ENCODE data around the gene GRM1. TPM values are rescaled to one million over a fixed set of nuclear protein-coding genes. Genes with fewer than 3 reads are reported as not detected.
A peak's percentile ranks its signal among the peaks of the same experiment; 100 is the strongest.

The GRM1 gene
- total and polyA plus RNA-seq, 4 donors, result 0.02 to 0.12 (median 0.06) TPM

- Histone ChIP-seq H3K9me3 (ENCODE audit: control insufficient read depth in 4 of 4, insufficient read depth in 3 of 4, low read length in 3 of 4) (no peaks in the 10 kb centered on the region), H3K4me3 (no peak overlapping the region), H3K36me3 (ENCODE audit: control insufficient read depth in 4 of 4, insufficient read depth in 4 of 4, low read length in 4 of 4) (no peaks in the 10 kb centered on the region), H3K4me1 (ENCODE audit: control insufficient read depth in 5 of 5, insufficient read depth in 5 of 5, low read length in 5 of 5) (no peaks in the 10 kb centered on the region), H3K27ac (ENCODE audit: low read depth in 1 of 2, low read length in 1 of 2) (no peak overlapping the region), H3K27me3 (ENCODE audit: control insufficient read depth in 3 of 3, insufficient read depth in 3 of 3, low read length in 2 of 3) (no peaks in the 10 kb centered on the region), H3K9ac (ENCODE audit: insufficient read depth in 1 of 2, low read length in 2 of 2) (no peak overlapping the region)
- ATAC-seq (ENCODE audit: insufficient read depth, low FRiP score) (no peak), DNase-seq (no peak)
- TF ChIP-seq CTCF (IDR thresholded peaks at IDR 0.05; ENCODE audit: control extremely low read depth, extremely low read depth), result no peak
- WGBS, 2 donors, result 90 to 93% methylated on average over 3 of the region's 3 CpGs
Observed at GRCh38 chr6:146402476-146402875, 373.6 kb downstream of the GRM1 start.

GRCh38 chr6:146408583-146408982, 379.7 kb downstream of the GRM1 start:
- no peaks in the 10 kb centered on the region for H3K36me3 ChIP-seq (ENCODE audit: control insufficient read depth in 4 of 4, insufficient read depth in 4 of 4, low read length in 4 of 4)
- no peak for ATAC-seq (ENCODE audit: insufficient read depth, low FRiP score)
- no peak for TF ChIP-seq CTCF (IDR thresholded peaks at IDR 0.05; ENCODE audit: control extremely low read depth, extremely low read depth)
- H3K9ac ChIP-seq (ENCODE audit: insufficient read depth in 1 of 2, low read length in 2 of 2), result no peak overlapping the region
- H3K4me3 ChIP-seq, result no peak overlapping the region
- peaks cover 0 to 3% (median 0%) of the 10 kb centered on the region in 5 donors for H3K4me1 ChIP-seq (ENCODE audit: control insufficient read depth in 5 of 5, insufficient read depth in 5 of 5, low read length in 5 of 5)
- DNase-seq, result no peak
- H3K9me3 ChIP-seq (ENCODE audit: control insufficient read depth in 4 of 4, insufficient read depth in 3 of 4, low read length in 3 of 4), result no peaks in the 10 kb centered on the region
- H3K27me3 ChIP-seq (ENCODE audit: control insufficient read depth in 3 of 3, insufficient read depth in 3 of 3, low read length in 2 of 3), result no peaks in the 10 kb centered on the region
- no peak overlapping the region for H3K27ac ChIP-seq (ENCODE audit: low read depth in 1 of 2, low read length in 1 of 2)
- 69 to 83% methylated on average over 5 of the region's 5 CpGs for WGBS, 2 donors

- peak; percentile 73 for ATAC-seq (ENCODE audit: insufficient read depth, low FRiP score)
Observed at GRCh38 chr6:146410851-146411595, 382.2 kb downstream of the GRM1 start.

More at GRCh38 chr6:146410851-146411595, 382.2 kb downstream of the GRM1 start:
- Histone ChIP-seq H3K36me3 (ENCODE audit: control insufficient read depth in 4 of 4, insufficient read depth in 4 of 4, low read length in 4 of 4) (no peaks in the 10 kb centered on the region), H3K4me3 (no peak overlapping the region), H3K9me3 (ENCODE audit: control insufficient read depth in 4 of 4, insufficient read depth in 3 of 4, low read length in 3 of 4) (no peaks in the 10 kb centered on the region), H3K4me1 (ENCODE audit: control insufficient read depth in 5 of 5, insufficient read depth in 5 of 5, low read length in 5 of 5) (peaks cover 0 to 3% (median 0%) of the 10 kb centered on the region in 5 donors), H3K9ac (ENCODE audit: insufficient read depth in 1 of 2, low read length in 2 of 2) (no peak overlapping the region), H3K27ac (ENCODE audit: low read depth in 1 of 2, low read length in 1 of 2) (no peak overlapping the region), H3K27me3 (ENCODE audit: control insufficient read depth in 3 of 3, insufficient read depth in 3 of 3, low read length in 2 of 3) (no peaks in the 10 kb centered on the region)
- DNase-seq, result peak in 1 of 3 donors; percentile 13
- no peak for TF ChIP-seq CTCF (IDR thresholded peaks at IDR 0.05; ENCODE audit: control extremely low read depth, extremely low read depth)
- 61 to 74% methylated on average over 2 of the region's 2 CpGs for whole genome bisulfite sequencing, 2 donors

Data from lung (tissue), 12 donors.